Measurements from ENCODE around the gene NOSIP. TPM values are rescaled to one million over a fixed set of nuclear protein-coding genes. Genes with fewer than 3 reads are reported as not detected.

The NOSIP gene
- polyA plus RNA-seq, 2 donors: 57.9 to 61.8 TPM

Other genes starting within 250 kb of the NOSIP start
- 1 to 10 TPM; 2.5 to 3.1 TPM for gene CD37, start 245.2 kb downstream of the NOSIP start, polyA plus RNA-seq
- 1 to 10 TPM; 6.0 to 8.3 TPM for gene TEAD2, start 218.1 kb downstream of the NOSIP start, polyA plus RNA-seq
- gene DKKL1, start 216.7 kb downstream of the NOSIP start, polyA plus RNA-seq: under 1 TPM in 1 of 2 donors, not detected in 1; 0.07 TPM
- not detected for gene KASH5, start 192.3 kb downstream of the NOSIP start, polyA plus RNA-seq
- not detected for gene PTH2, start 157.1 kb downstream of the NOSIP start, polyA plus RNA-seq
- not detected for gene GFY, start 155.2 kb downstream of the NOSIP start, polyA plus RNA-seq
- under 1 TPM; 0.28 to 0.29 TPM for gene SLC17A7, start 139.0 kb downstream of the NOSIP start, polyA plus RNA-seq
- gene PIH1D1, start 128.7 kb downstream of the NOSIP start, polyA plus RNA-seq: 10 to 100 TPM; 63.5 to 65.3 TPM
- 10 to 100 TPM; 29.4 to 29.9 TPM for gene ALDH16A1, start 127.3 kb downstream of the NOSIP start, polyA plus RNA-seq
- 1 to 10 TPM; 7.2 to 9.5 TPM for gene FLT3LG, start 106.3 kb downstream of the NOSIP start, polyA plus RNA-seq
- gene RPL13A, start 92.9 kb downstream of the NOSIP start, polyA plus RNA-seq: 1,000 to 10,000 TPM; 1,631 to 2,695 TPM
- 1,000 to 10,000 TPM; 3,079 to 3,912 TPM for gene RPS11, start 84.1 kb downstream of the NOSIP start, polyA plus RNA-seq
- gene FCGRT, start 67.9 kb downstream of the NOSIP start, polyA plus RNA-seq: 10 to 100 TPM; 27.7 to 36.9 TPM
- 1 to 10 TPM; 4.2 to 7.8 TPM for gene RCN3, start 52.6 kb downstream of the NOSIP start, polyA plus RNA-seq
- 10 to 100 TPM; 10.1 to 12.7 TPM for gene PRRG2, start 760 bp upstream of the NOSIP start, polyA plus RNA-seq
- 10 to 100 TPM in 1 of 2 donors, 1 to 10 TPM in 1; 4.8 to 11.2 TPM for gene PRR12, start 10.6 kb upstream of the NOSIP start, polyA plus RNA-seq
- gene RRAS, start 59.6 kb upstream of the NOSIP start, polyA plus RNA-seq: 10 to 100 TPM; 45.1 to 46.0 TPM
- gene SCAF1, start 61.7 kb upstream of the NOSIP start, polyA plus RNA-seq: 10 to 100 TPM; 16.9 to 26.7 TPM
- gene IRF3, start 85.3 kb upstream of the NOSIP start, polyA plus RNA-seq: 10 to 100 TPM; 49.2 to 75.0 TPM
- gene BCL2L12, start 85.4 kb upstream of the NOSIP start, polyA plus RNA-seq: 10 to 100 TPM in 1 of 2 donors, 1 to 10 TPM in 1; 10.0 to 21.4 TPM
- gene PRMT1, start 96.7 kb upstream of the NOSIP start, polyA plus RNA-seq: 100 to 1,000 TPM in 1 of 2 donors, 10 to 100 TPM in 1; 72.5 to 146 TPM
- gene ADM5, start 109.0 kb upstream of the NOSIP start, polyA plus RNA-seq: 1 to 10 TPM; 1.6 to 2.0 TPM
- 1 to 10 TPM; 1.8 to 4.1 TPM for gene CPT1C, start 110.6 kb upstream of the NOSIP start, polyA plus RNA-seq
- under 1 TPM; 0.06 to 0.55 TPM for gene TSKS, start 182.8 kb upstream of the NOSIP start, polyA plus RNA-seq
- gene AP2A1, start 186.4 kb upstream of the NOSIP start, polyA plus RNA-seq: 10 to 100 TPM; 37.4 to 40.7 TPM
- 10 to 100 TPM; 11.3 to 12.1 TPM for gene FUZ, start 232.7 kb upstream of the NOSIP start, polyA plus RNA-seq
- gene MED25, start 237.7 kb upstream of the NOSIP start, polyA plus RNA-seq: 10 to 100 TPM; 27.7 to 54.9 TPM

Measured in esophagus (tissue), 2 donors.